HEK293T (cell line): ENCODE measurements around the gene OR2A25.

Source experiments
- ARNT ChIP-seq: fragments of 450-650 bp; IDR thresholded peaks from 2 replicates; pipeline ENCODE4 v1.6.1; 2017; ENCODE audit warnings: mild to moderate bottlenecking
- ELF4 ChIP-seq: fragments of 450-650 bp; IDR thresholded peaks from 2 replicates; pipeline ENCODE4 v1.6.1; 2017; ENCODE audit warnings: antibody characterized with exemption
- FOXK2 ChIP-seq: fragments of 450-650 bp; IDR thresholded peaks from 2 replicates; pipeline ENCODE4 v1.6.1; 2016; ENCODE audit warnings: mild to moderate bottlenecking
- FOXM1 ChIP-seq: fragments of 450-650 bp; IDR thresholded peaks from 2 replicates; pipeline ENCODE4 v1.6.1; 2017; ENCODE audit warnings: mild to moderate bottlenecking, borderline replicate concordance
- L3MBTL2 ChIP-seq: fragments of 450-650 bp; conservative IDR thresholded peaks from 2 replicates; pipeline ENCODE4 v1.6.1; 2016; ENCODE audit warnings: mild to moderate bottlenecking
- NFRKB ChIP-seq: fragments of 450-650 bp; IDR thresholded peaks from 2 replicates; pipeline ENCODE4 v1.6.1; 2016; ENCODE audit warnings: mild to moderate bottlenecking, moderate library complexity
- PKNOX1 ChIP-seq: fragments of 450-650 bp; IDR thresholded peaks from 2 replicates; pipeline ENCODE4 v1.6.1; 2016
- SUZ12 ChIP-seq: fragments of 450-650 bp; IDR thresholded peaks from 2 replicates; pipeline ENCODE4 v1.6.1; 2016; ENCODE audit warnings: mild to moderate bottlenecking
- TARDBP ChIP-seq: fragments of 450-650 bp; IDR thresholded peaks from 2 replicates; pipeline ENCODE4 v1.6.1; 2016
- ZNF384 ChIP-seq: fragments of 450-650 bp; IDR thresholded peaks from 2 replicates; pipeline ENCODE4 v1.6.1; 2016

GRCh38 chr7:144122876-144123275 is 53.3 kb downstream of the OR2A25 start, which contains the start of gene OR2A14:
- TF ChIP-seq FOXK2: no peak
- no peak for TF ChIP-seq ELF4
- TF ChIP-seq PKNOX1: no peak
- no peak for TF ChIP-seq SUZ12
- no peak for TF ChIP-seq ZNF384
- TF ChIP-seq NFRKB: no peak
- TF ChIP-seq FOXM1: no peak
- no peak for TF ChIP-seq ARNT
- TF ChIP-seq L3MBTL2: no peak
- TF ChIP-seq TARDBP: no peak
